ENCODE data around the gene NUDT14.

GRCh38 chr14:105148604-105149145 is 32.4 kb downstream of the NUDT14 start:
- TF ChIP-seq CTCF (IDR thresholded peaks at IDR 0.05; ENCODE audit: control extremely low read depth in 1 of 3, insufficient read depth in 1 of 3, low read depth in 1 of 3, low read length in 3 of 3) (no peak), NANOG (IDR thresholded peaks at IDR 0.05; ENCODE audit: insufficient read depth, low read depth, low read length, poor library complexity, severe bottlenecking) (no peak), HDAC2 (IDR thresholded peaks at IDR 0.05; ENCODE audit: borderline replicate concordance in 1 of 2, low read depth in 2 of 2, low read length in 2 of 2) (no peak), POLR2AphosphoS5 (IDR thresholded peaks at IDR 0.05; ENCODE audit: low read depth, low read length) (no peak), SIN3A (conservative IDR thresholded peaks at IDR 0.05 in 1 of 2, IDR thresholded peaks at IDR 0.05 in 1 of 2; ENCODE audit: low read depth in 1 of 2, low read length in 2 of 2) (no peak), JUN (IDR thresholded peaks at IDR 0.05; ENCODE audit: low read depth, low read length) (no peak), RXRA (IDR thresholded peaks at IDR 0.05; ENCODE audit: insufficient read depth, low read depth, low read length) (no peak), MAX (IDR thresholded peaks at IDR 0.05) (no peak), BACH1 (IDR thresholded peaks at IDR 0.05; ENCODE audit: low read length) (no peak)
